DMS 273 treated with DMSO at 0.1 percent for 48 hours (cell line): ENCODE data around the gene KIAA1210.

Source experiments
- DNase-seq: peaks from one replicate; lab custom pipeline; 2025; lab: John Stamatoyannopoulos, UW

KIAA1210 gene

GRCh38 chrX:119127650-119128049 lies at the start of gene KIAA1210:
Gene KIAA1210, minus strand, starts transcription at chrX:119127812. Its CDS starts 4,170 bp downstream, at chrX:119123642.
- no peak for DNase-seq

DNA sequence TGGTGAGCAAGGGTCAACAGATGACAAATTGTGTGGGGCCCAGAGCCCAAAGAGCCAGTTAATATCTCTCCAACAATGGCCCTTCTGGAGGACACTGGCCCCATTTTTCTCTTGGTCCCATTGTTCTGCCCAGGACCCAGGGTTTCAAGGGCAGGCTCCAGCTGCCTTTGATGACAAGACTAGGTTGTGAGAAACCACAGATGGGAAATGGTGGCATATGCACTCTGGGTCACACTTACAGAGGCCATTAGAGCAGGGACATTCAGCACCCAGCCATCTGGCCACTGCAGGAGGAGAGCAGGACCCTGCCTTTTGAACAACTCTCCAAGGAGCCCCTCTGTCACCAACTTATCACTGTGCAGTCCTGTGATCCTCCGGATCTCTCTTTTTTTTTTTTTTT lies 49.7 kb upstream of the KIAA1210 start:
- no peak for DNase-seq

GRCh38 chrX:119174900-119175299 lies 47.3 kb upstream of the KIAA1210 start:
- DNase-seq: no peak

DNA sequence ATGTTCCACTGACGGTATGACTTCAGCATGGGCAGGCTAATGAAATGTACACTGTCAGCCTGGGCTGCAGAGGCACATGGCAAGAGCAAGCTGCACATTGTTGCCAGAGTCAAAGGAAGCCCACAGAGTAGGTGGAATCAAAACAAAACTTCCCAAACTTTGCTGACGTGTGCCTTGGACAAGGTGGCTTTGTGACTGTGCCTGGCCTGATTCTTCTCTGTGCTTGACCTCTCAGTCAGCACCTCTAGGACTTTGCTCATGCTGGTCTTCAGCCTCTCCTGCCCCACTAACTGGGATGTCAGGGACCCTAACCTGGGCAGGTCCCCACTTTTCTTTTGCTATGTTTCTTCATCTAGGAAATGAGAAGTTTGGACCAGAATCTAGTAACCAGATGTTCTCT lies 40.5 kb upstream of the KIAA1210 start:
- DNase-seq: no peak

DNA sequence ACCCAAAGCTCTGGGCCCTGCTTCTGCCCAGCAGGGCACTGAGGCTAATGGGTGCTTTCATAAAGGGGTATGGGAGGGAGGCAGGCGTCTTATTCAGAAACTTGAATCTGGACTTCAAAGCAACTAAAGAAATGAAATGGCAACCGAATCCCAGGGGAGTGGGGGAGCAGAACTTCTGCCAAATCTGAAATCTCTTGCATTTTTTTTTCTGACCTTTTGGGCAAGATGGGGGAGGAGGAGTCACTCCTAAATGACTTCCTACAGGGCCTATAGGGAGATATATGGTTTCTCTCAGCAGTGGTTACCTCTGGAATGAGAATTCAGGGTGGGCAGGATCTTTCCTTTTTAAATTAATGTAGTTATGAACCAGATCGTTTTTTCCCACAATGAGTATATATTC lies 30.6 kb upstream of the KIAA1210 start:
- no peak for DNase-seq

- no peak for DNase-seq
Measured at GRCh38 chrX:119156241-119156640, 28.6 kb upstream of the KIAA1210 start.

DNA sequence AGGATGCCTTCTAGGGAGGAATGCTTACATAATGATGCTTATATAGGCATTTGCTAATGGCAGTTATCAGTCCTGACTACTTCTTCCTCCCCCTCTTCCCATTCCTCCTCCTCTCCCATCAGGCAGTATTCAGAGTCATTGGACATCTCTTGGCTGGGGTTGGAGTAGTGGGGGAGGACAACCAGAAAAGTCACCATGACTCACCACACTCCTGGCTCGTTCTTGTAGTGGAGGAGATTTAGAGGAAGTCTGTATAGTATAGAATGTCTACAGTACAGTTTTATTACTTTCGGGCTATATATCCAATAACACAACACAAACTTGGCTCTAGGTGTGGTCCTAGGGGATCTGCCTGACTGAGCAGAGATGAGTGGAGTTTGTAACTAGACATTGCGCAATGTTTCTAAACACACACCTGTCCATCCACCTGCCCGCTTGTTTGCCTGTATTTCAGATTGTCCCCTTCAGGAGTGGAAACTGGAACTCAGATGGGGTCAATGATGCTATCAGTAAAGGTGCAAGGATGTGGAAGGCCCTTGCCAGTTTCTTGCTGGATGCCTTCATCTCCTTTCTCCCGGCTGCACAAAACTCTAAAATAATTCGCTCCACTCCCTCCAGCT lies 27.9 kb upstream of the KIAA1210 start:
- no peak for DNase-seq

DNA sequence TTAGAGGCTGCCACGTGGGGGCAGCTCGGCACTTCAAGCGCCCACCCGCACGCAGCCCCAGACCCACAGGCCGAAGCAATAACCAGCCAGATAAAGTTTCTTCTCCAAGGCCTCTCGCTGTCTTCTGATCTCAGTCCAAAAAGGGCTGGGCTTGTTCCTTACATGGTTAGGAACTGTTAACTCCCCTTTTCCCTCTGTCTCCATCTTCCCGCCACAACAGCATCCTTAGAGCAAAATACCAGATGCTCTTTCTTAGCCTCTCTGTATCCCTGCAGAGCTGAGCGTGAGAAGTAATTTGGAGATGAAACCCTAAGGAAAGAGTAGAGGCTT lies 23.4 kb upstream of the KIAA1210 start:
- no peak for DNase-seq

DNA sequence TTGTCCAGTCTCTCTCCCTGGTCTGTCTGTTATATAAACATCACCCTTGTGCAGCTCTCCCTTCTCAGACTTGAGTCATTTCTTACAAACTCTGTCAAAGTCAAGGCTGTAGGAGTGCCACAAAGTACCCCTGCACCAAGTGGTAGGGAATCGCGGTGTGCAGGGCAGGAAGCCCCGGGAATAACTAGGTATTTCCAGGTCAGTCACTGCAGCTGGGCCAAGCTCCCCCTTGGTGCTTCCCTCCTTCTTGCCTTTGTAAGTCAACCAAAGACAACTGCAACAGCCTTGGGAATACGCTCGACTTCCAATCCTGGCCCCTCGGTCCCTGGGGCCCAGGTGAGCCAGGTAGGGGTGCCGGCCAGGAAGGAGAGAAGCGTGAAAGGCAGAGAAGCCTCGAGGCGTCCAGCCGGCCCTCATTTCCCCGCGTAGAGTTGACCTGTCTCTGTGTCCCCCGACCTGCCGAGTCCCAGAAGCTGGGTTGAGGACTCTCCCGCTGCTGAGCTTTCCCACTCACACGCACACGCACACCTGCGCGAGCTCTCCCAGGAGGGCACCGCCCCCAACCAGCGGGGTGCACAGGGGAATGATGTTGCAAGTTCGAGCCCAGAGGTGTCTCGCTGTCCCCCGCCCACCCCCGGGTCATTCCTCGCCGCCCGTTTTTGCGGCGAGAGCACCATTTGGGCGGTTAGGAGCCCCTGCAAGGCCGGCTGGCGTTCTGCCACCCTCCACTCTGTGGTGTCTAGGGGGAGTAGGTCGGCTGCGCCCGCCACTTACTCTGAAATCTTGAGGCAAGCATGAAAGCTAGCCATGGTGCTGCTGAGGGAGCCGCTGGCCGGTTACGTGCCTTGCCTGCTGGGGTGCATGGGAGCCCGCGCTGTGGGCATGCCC lies 22.8 kb upstream of the KIAA1210 start:
- DNase-seq: no peak

DNA sequence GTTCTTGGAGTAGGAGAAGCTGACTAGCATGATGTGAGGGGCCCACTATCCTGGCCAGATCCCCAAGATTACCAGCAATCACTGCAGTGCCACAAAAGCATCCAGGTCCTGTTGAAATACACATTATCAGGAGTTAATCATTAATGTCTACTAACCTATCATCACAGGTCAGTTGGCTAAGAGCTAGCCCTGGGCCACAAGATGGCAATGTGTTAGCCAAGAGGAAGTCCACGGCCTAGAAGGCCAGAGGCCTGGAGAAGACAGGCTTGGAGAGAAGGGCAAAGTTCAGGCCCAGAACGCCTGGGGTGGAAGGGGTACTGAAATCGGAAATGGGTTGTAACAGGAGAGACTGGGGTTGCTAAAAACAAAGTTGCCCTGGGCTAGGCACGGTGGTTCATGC lies 19.9 kb upstream of the KIAA1210 start:
- DNase-seq: no peak

DNA sequence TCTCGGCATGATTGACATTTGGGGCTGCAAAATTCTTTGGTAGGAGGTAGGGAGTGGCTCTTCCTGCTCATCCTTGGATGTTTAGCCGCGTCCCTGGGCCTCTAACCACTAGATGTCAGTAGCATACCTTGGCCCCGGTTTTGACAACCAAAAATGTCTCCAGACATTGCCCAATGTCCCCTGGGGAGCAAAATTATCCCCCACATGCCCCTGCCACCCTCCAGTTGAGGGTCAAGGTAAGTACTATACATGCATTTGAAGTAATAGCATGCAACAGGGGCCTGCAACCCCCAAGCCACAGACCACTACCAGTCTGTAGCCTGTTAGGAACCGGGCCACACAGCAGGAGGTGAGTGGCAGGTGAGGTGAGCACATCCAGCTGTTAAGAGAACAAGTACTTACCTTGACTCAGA lies 17.6 kb upstream of the KIAA1210 start:
- DNase-seq: no peak

- no peak for DNase-seq
Measured at GRCh38 chrX:119134466-119134865, 6.9 kb upstream of the KIAA1210 start.

- DNase-seq: no peak
Measured at GRCh38 chrX:119132961-119133360, 5.3 kb upstream of the KIAA1210 start.

DNA sequence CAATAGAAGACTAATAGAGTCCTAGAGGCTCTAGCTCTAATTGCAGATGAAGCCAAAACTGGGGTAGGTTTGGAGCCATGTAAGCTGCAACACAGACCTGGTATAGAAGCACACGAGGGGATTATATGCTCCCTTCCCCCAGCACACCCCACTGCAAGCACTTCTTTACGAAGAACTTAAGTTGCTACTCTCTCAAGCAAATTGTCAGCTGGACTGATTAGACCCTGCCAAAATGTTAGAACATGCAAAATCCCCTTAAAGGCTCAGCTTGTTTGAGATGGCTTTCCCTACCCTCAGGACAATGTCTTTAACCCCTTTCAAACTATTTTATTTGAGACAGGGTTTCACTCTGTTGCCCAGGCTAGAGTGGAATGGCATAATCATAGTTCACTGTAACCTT lies 4.7 kb upstream of the KIAA1210 start:
- no peak for DNase-seq

DNA sequence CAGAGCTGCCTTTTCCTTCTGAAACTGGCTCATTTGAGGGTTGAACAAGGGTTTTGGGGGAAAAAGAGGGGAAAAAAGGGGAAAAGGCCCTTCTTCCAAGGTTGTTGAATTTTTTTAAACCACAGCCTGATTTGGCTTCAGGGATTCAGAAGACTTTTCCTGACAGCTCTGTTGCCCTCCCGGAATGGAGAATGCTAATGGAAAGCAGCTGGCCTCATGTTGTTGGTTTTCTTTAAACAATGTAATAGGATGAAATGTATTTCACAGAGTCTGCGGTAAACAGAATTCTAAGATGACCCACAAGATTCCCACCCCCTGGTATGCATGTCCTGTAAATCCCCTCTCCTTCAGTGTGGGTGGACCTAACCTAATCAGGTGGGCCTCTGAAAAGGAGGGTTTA lies 3.3 kb upstream of the KIAA1210 start:
- no peak for DNase-seq

GRCh38 chrX:119121341-119121740 lies 6.3 kb downstream of the KIAA1210 start:
- no peak for DNase-seq

- no peak for DNase-seq
Measured at GRCh38 chrX:119118780-119119395, 8.7 kb downstream of the KIAA1210 start.

DNA sequence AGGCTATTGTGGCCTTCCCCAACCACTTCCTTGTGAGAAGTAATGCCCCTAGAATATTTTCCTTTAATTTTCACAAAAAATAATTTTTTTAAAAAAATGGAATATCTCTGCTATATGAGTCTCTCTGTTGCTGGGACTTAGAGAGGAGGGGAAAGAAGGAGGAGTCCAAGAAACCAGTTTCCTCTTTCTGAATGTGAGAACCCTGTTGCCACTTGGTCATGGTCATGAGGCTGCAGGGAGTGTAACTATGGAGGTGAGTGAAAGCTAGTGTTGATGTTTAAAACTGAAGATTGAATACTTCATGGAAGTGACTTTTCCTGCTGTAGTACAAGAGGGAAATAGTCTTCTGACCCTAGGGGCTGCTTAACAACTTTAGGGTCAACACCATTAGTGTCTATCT lies 20.4 kb downstream of the KIAA1210 start:
- no peak for DNase-seq

DNA sequence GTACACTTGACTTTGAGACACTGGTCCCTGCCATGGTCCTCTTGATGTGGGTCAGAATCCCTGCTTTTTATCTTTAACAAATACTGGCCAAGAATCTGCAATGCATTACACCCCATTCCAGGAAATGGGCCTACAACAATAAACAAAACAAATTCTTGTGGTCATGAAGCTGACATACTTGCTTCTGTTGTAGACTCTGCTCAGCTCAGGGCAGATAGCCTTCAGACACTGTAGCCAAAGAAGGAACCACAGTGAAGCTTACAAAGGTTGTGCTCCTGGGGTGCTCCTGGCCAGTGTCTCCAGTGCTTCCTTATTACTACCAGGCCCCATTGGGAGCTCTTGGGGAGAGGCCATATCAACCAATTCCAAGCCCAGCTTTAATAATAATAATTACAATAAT lies 21.8 kb downstream of the KIAA1210 start:
- DNase-seq: no peak

DNA sequence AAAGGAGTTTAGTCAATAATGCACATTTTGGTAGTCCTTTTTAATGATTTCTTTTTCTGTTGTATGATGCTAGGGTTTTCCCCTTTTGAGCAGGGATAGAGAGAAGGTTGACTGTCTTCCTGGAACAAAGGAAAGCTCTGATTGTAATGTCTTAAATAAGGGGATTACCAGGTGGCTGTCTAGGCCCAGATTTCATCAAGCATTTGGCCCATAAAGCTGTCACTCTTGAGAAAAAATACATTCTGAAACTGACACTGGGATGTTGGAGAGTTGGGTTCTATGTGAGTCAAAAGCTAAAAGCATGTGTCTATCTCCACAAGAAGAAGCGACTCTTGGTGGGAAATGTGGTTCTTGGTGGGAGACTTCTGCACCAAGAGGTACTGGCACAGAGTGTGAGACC lies 26.4 kb downstream of the KIAA1210 start:
- DNase-seq: no peak

DNA sequence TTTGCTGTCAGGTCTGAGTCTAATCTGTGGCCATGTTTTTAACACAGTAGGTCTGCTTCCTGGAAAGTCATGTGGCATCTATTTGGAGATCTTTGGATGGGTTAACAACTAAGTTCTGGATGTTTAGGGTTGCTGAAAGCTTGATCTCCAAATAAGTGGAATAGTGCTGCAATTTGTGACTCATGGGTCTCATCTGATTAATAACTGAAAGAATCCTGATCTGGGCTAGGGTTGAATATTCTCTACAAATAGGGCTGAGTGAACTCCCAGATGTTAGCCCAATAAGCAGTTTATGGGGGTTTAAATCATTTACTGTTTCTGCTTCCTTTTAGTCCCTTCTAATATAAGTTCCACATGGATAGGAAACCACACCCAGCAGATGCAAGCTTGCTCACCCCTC lies 31.7 kb downstream of the KIAA1210 start:
- no peak for DNase-seq

- DNase-seq: no peak
Measured at GRCh38 chrX:119094819-119095218, 32.8 kb downstream of the KIAA1210 start.

- DNase-seq: no peak
Measured at GRCh38 chrX:119093991-119094735, 33.4 kb downstream of the KIAA1210 start.
